Measurements from ENCODE around the gene CDK11B.
"Not testable (repeated sequence)": the region's sequence is repeated elsewhere in the genome, so short reads cannot be mapped to it uniquely, and the experiment has no call there.

CDK11B gene

GRCh38 chr1:1680912-1681273, 22.1 kb upstream of the CDK11B start:
- no peak for DNase-seq

DNA sequence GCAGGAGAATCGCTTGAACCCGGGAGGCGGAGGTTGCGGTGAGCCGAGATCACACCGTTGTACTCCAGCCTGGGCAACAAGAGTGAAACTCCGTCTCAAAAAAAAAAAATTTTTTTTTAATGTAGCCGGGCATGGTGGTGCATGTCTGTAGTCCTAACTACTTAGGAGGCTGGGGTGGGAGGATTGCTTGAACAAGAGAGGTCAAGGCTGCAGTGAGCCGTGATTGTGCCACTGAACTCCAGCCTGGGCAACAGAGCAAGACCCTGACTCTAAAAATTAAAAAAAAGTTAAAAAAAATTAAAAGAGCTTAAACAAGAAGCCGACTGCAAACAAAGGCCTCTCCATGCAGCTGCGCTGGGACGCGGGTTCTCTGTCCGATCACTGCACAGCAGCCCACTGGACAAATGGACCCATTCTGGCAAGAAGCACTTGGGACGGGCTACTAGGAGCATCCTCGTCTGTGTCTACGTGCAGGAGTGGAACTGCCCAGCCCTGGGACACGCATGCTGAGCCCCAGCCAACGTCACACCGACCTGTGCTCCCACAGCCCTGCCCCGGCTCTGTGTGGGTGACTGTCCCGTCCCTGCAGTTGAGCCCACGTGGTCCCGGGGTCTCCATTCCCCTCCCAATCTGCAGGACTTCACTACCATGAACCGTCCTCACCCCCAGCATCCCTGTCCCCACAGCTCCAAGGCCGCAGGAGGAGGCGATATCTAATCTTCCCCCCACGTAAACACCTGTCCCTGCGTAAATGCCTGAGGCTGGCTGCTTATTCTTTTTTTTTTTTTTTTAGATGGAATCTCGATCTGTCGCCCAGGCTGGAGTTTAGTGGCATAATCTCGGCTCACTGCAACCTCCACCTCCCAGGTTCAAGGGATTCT, 21.5 kb upstream of the CDK11B start:
- no peak for DNase-seq

- DNase-seq, result no peak
Measured at GRCh38 chr1:1678581-1679380, 20.0 kb upstream of the CDK11B start.

DNA sequence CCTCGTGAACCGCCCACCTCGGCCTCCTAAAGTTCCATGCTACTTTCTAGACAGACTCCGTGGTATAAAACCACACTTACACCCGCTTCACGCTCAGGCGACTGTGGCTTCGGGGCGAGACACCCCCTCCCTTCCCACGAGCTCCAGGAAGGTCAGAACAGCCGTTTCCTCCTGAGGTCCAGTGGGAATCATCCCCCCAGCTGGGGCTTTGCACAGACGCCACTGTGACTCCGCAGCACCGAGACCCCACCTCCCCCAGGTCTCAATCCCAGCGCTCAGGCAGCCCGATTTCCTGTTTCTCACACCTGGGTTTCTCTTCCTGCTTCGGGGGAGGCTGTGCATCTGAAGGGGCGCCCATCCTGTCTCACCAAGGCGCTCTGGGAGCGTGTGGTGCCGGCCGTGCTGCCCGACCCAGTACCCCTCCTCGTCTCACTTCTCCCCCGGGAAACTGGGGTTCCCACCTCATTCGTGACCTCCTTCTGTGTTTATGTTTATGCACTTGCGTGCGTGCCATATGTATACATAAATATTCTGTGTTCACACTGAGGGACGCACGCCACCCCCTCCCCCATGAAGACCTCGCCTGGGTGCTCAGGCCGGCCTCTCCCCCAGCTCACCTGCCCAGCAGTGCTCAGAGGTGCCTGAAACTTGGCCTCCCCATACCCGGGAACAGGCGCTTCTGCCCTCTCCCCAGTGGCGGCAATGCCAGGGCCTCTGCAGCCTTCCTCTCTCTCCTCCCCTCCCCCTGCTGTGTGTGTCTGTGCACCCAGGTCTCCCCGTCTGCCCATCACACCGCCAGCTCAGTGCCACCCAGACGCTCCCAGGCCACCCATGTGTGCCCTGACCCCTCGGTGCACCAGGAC, 19.1 kb upstream of the CDK11B start:
- DNase-seq, result no peak

DNA sequence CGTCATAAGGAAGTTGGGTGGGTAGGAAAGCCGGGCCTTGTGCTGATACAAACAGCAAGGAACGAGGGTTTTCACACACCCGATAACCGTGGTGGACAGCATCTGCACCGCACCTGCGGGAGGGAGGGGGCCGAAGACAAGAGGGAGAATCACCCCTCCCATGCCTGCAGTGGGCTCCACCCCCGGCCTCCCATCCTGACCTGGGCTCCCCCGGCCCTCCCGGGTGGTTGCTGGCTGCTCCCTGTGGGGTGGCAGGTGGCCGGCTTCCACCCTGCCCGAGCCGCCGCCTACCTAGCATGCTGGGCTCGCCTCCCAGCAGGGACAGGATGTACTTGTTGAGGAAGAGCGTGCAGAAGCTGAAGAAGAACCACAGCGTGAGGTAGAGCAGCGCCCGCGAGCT, 17.3 kb upstream of the CDK11B start:
- not testable (repeated sequence) for DNase-seq

DNA sequence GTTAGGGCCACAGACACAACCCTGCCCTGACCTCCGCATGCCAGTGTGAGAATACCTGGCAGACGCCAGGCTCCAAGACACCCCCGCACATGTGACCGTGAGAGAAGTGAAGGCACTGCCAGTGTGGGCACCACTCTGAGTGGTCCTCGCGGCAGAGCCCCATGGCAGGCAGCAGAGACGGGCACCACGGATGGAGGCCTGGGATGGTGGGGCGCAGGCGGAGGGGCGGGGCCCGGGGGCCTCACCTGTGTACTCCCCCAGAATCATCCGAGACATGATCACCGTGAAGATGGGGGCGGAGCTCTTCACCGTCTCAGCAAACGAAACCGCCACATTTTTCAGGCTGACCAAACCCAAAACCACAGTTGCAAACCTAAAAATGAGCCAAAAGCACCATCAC, 16.4 kb upstream of the CDK11B start:
- DNase-seq, result not testable (repeated sequence)

DNA sequence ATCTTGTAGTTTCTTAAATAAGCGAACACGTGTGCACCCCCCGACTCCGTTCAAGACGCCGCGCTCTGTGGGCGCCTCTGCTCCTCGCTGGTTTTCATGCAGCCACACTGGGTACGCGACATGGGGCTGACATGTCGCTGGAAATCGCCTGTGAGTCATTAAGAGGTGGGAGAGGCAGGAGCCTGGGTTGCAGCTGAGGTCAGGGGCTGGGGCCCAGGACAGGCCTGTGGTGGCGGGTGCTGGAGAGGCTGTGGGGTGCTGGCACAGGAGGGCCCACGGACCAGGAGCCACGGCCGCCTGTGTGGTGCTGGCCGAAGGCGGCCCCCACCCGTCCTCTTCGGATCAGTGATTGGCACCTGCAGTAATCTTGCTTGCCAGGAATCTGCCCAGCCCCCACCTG, 16.0 kb upstream of the CDK11B start:
- DNase-seq, result not testable (repeated sequence)

- no peak for DNase-seq
Measured at GRCh38 chr1:1672181-1672965, 13.6 kb upstream of the CDK11B start.

- DNase-seq, result no peak
Measured at GRCh38 chr1:1671365-1672119, 12.7 kb upstream of the CDK11B start.

GRCh38 chr1:1670866-1671265, 12.1 kb upstream of the CDK11B start:
- DNase-seq, result no peak

- DNase-seq, result no peak
Measured at GRCh38 chr1:1669468-1670440, 10.9 kb upstream of the CDK11B start.

- no peak for DNase-seq
Measured at GRCh38 chr1:1666526-1666925, 7.7 kb upstream of the CDK11B start.

- no peak for DNase-seq
Measured at GRCh38 chr1:1665815-1666251, 7.0 kb upstream of the CDK11B start.

GRCh38 chr1:1664941-1665814, 6.4 kb upstream of the CDK11B start:
- no peak for DNase-seq

- not testable (repeated sequence) for DNase-seq
Measured at GRCh38 chr1:1664318-1664717, 5.5 kb upstream of the CDK11B start.

DNA sequence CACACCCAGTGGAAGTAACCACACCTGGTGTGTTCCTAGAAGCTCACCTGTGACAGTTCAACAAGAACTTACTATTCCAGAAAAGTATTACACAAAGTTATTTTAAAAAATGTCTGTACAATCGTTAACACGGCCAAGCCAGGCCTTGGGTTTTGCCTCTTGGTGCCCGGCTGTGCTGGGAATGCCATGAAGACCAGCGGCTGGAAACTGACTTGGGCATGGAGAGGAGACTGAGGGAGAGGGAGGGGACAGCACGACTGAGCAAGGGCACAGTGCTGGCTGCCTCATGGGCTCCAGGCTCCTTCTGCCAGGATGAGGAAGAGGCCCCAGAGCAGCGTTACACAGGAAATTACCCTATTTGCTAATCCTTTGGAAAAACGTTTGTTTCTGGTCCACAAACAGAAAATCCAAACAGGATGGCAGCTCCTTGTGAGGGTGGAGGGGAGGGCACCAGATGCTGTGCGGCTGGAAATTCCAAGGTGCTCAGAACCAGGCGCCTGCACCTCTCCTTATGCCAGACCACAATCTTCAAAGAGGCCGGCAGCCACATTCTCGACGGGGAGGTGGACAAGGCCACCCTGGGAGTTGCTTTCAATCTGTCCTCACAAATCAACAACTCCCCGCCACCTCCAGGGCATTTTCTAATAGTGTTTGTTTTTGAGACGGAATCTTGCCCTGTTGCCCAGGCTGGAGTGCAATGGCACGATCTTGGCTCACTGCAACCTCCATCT, 4.2 kb upstream of the CDK11B start:
- not testable (repeated sequence) for DNase-seq

DNA sequence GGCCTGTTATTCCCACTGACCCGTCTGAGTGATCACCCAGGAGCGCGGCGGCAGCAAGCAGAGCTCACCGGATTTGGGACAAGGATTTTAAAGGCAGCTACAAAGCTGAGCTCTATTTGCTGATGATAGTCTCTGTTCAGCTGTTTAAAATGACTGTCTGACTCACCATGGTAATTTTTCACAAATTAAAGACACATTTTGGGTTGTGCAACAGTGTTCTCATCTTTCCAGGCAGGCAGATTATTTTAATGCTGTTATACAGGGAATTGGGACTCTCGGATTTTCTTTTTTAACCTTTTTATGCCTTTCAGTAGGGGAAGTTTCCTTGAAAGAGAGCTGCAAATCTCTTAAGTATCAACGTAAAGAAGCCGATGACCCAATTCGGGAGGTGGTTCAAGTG, 3.6 kb upstream of the CDK11B start:
- not testable (repeated sequence) for DNase-seq

- DNase-seq, result not testable (repeated sequence)
Measured at GRCh38 chr1:1648265-1648664, 10.5 kb downstream of the CDK11B start.

Data from NCI-H1436 treated with DMSO at 0.1 percent for 48 hours (cell line).